Measurements from ENCODE around the gene TARBP2. TPM values are rescaled to one million over a fixed set of nuclear protein-coding genes. Genes with fewer than 3 reads are reported as not detected.

TARBP2 gene
- total RNA-seq, 1 experiment from 2014 or later: 20.7 TPM

GRCh38 chr12:53453953-53454640 is 47.0 kb upstream of the TARBP2 start:
- Mint-ChIP-seq H3K27me3 (ENCODE audit: unreplicated experiment) (no peaks in the 10 kb centered on the region), H3K36me3 (ENCODE audit: insufficient read depth, unreplicated experiment) (peaks cover 69% of the 10 kb centered on the region), H3K4me1 (ENCODE audit: low read depth, unreplicated experiment) (peaks cover 19% of the 10 kb centered on the region), H3K27ac (ENCODE audit: unreplicated experiment) (peak overlapping the region; percentile 68), H3K9me3 (ENCODE audit: low read depth, unreplicated experiment) (no peaks in the 10 kb centered on the region), H3K4me3 (ENCODE audit: low read depth, unreplicated experiment) (peak overlapping the region; percentile 82)
- DNase-seq: no peak
- intact Hi-C loops (cut with micrococcal nuclease; ENCODE audit: unreplicated experiment): no loop called here
- no peak for TF ChIP-seq CTCF (IDR thresholded peaks at IDR 0.05; ENCODE audit: unreplicated experiment)
- CTCF ChIA-PET: interaction anchor here (0.6 kb wide), 1 partner anchor 649 kb away, joined by 4 read pairs; no protein-coding TSS in a partner anchor
- BruUV-seq (replicated peaks): no TSS peak

GRCh38 chr12:53454707-53455106 is 46.4 kb upstream of the TARBP2 start:
- Mint-ChIP-seq H3K36me3 (ENCODE audit: insufficient read depth, unreplicated experiment) (peaks cover 74% of the 10 kb centered on the region), H3K9me3 (ENCODE audit: low read depth, unreplicated experiment) (no peaks in the 10 kb centered on the region), H3K27ac (ENCODE audit: unreplicated experiment) (peak overlapping the region; percentile 30), H3K4me1 (ENCODE audit: low read depth, unreplicated experiment) (peaks cover 19% of the 10 kb centered on the region), H3K4me3 (ENCODE audit: low read depth, unreplicated experiment) (peak overlapping the region; percentile 82), H3K27me3 (ENCODE audit: unreplicated experiment) (no peaks in the 10 kb centered on the region)
- CTCF ChIA-PET: interaction anchor here (0.6 kb wide), 1 partner anchor 649 kb away, joined by 4 read pairs; no protein-coding TSS in a partner anchor
- no peak for DNase-seq
- intact Hi-C loops (cut with micrococcal nuclease; ENCODE audit: unreplicated experiment): no loop called here
- BruUV-seq (replicated peaks): no TSS peak
- no peak for TF ChIP-seq CTCF (IDR thresholded peaks at IDR 0.05; ENCODE audit: unreplicated experiment)

- Mint-ChIP-seq H3K36me3 (ENCODE audit: insufficient read depth, unreplicated experiment) (peaks cover 87% of the 10 kb centered on the region), H3K27ac (ENCODE audit: unreplicated experiment) (no peak overlapping the region), H3K9me3 (ENCODE audit: low read depth, unreplicated experiment) (no peaks in the 10 kb centered on the region), H3K27me3 (ENCODE audit: unreplicated experiment) (no peaks in the 10 kb centered on the region), H3K4me3 (ENCODE audit: low read depth, unreplicated experiment) (no peak overlapping the region), H3K4me1 (ENCODE audit: low read depth, unreplicated experiment) (peaks cover 20% of the 10 kb centered on the region)
- CTCF ChIA-PET: no interaction called here
- intact Hi-C loops (cut with micrococcal nuclease; ENCODE audit: unreplicated experiment): no loop called here
- no peak for TF ChIP-seq CTCF (IDR thresholded peaks at IDR 0.05; ENCODE audit: unreplicated experiment)
- BruUV-seq (replicated peaks): no TSS peak
- no peak for DNase-seq
These were observed 44.3 kb upstream of the TARBP2 start for GRCh38 chr12:53456654-53457366.

- CTCF ChIA-PET: no interaction called here
These were observed 42.0 kb upstream of the TARBP2 start for GRCh38 chr12:53459097-53459496.

More at GRCh38 chr12:53459097-53459496, 42.0 kb upstream of the TARBP2 start:
- peaks cover 8% of the 10 kb centered on the region for H3K4me1 Mint-ChIP-seq (ENCODE audit: low read depth, unreplicated experiment)
- no TSS peak for BruUV-seq (replicated peaks)
- H3K27ac Mint-ChIP-seq (ENCODE audit: unreplicated experiment): no peak overlapping the region
- H3K27me3 Mint-ChIP-seq (ENCODE audit: unreplicated experiment): no peaks in the 10 kb centered on the region
- no peak for DNase-seq
- no peak for TF ChIP-seq CTCF (IDR thresholded peaks at IDR 0.05; ENCODE audit: unreplicated experiment)
- no peaks in the 10 kb centered on the region for H3K9me3 Mint-ChIP-seq (ENCODE audit: low read depth, unreplicated experiment)
- intact Hi-C loops (cut with micrococcal nuclease; ENCODE audit: unreplicated experiment): no loop called here
- peaks cover 83% of the 10 kb centered on the region for H3K36me3 Mint-ChIP-seq (ENCODE audit: insufficient read depth, unreplicated experiment)
- no peak overlapping the region for H3K4me3 Mint-ChIP-seq (ENCODE audit: low read depth, unreplicated experiment)
